Neuronal stem cell (in vitro differentiated cells): ENCODE data around the gene BAX.
"Not testable (repeated sequence)": the region's sequence is repeated elsewhere in the genome, so short reads cannot be mapped to it uniquely, and the experiment has no call there.

Source experiments
- DNase-seq: peaks from one replicate; pipeline ENCODE4 v3.0.0-alpha.2; 2013; ENCODE audit warnings: low spot score
- H2AFZ ChIP-seq: one replicate; pipeline ENCODE4 v1.6.1; 2013; ENCODE audit warnings: mild to moderate bottlenecking, low read length, inconsistent platforms
- H2AK5ac ChIP-seq: 2 replicates; pipeline ENCODE4 v1.6.1; 2013; ENCODE audit warnings: low read depth, mild to moderate bottlenecking, inconsistent platforms, low read length, moderate library complexity, mixed read lengths
- H2BK120ac ChIP-seq: 2 replicates; pipeline ENCODE4 v1.6.1; 2013; ENCODE audit warnings: low read depth, mild to moderate bottlenecking, inconsistent platforms, low read length, moderate library complexity, mixed read lengths
- H2BK12ac ChIP-seq: one replicate; pipeline ENCODE4 v1.6.1; 2013; ENCODE audit warnings: low read length, inconsistent platforms
- H2BK15ac ChIP-seq: 2 replicates; pipeline ENCODE4 v1.6.1; 2013; ENCODE audit warnings: mild to moderate bottlenecking, low read length, inconsistent platforms, mixed read lengths
- H2BK5ac ChIP-seq: one replicate; pipeline ENCODE4 v1.6.1; 2013; ENCODE audit warnings: inconsistent platforms, mild to moderate bottlenecking, low read length, moderate library complexity
- H3K14ac ChIP-seq: one replicate; pipeline ENCODE4 v1.6.1; 2013; ENCODE audit warnings: low read length, inconsistent platforms
- H3K18ac ChIP-seq: 2 replicates; pipeline ENCODE4 v1.6.1; 2013; ENCODE audit warnings: low read length, inconsistent platforms
- H3K23ac ChIP-seq: 2 replicates; pipeline ENCODE4 v1.6.1; 2013; ENCODE audit warnings: low read depth, mild to moderate bottlenecking, mixed read lengths, low read length, inconsistent platforms; ENCODE audit not compliant: poor library complexity
- H3K27ac ChIP-seq: replicated peaks from 3 replicates; pipeline ENCODE4 v1.5.1; 2013; ENCODE audit warnings: low read length, inconsistent platforms
- H3K27me3 ChIP-seq, 3 experiments: 2 replicates each; pipeline ENCODE4 v1.6.1; 2013; ENCODE audit warnings: low read length in 3 of 3, mild to moderate bottlenecking in 2 of 3, inconsistent platforms in 1 of 3, low read depth in 1 of 3, mixed read lengths in 1 of 3, moderate library complexity in 1 of 3; ENCODE audit not compliant: control insufficient read depth in 3 of 3, insufficient read depth in 3 of 3
- H3K36me3 ChIP-seq, 2 donors: replicated peaks in 1 of 2; 2 replicates each; pipeline ENCODE4 v1.6.1; 2013; ENCODE audit warnings: low read length in 2 of 2; ENCODE audit not compliant: control insufficient read depth in 2 of 2, insufficient read depth in 2 of 2
- H3K4ac ChIP-seq: 2 replicates; pipeline ENCODE4 v1.6.1; 2013; ENCODE audit warnings: inconsistent platforms, mild to moderate bottlenecking, low read length, moderate library complexity
- H3K4me1 ChIP-seq, 2 donors: 1 replicate in 1 of 2; 2 replicates in 1 of 2; pipeline ENCODE4 v1.6.1; 2013; ENCODE audit warnings: low read length in 2 of 2, low read depth in 1 of 2; ENCODE audit not compliant: control insufficient read depth in 2 of 2, insufficient read depth in 1 of 2
- H3K4me2 ChIP-seq: one replicate; pipeline ENCODE4 v1.6.1; 2013; ENCODE audit warnings: mild to moderate bottlenecking, low read length, inconsistent platforms; ENCODE audit not compliant: insufficient read depth, poor library complexity, severe bottlenecking
- H3K4me3 ChIP-seq, 2 donors: 2 replicates each; pipeline ENCODE4 v1.5.1; 2013; ENCODE audit warnings: low read length in 2 of 2, mild to moderate bottlenecking in 2 of 2, inconsistent platforms in 1 of 2, moderate library complexity in 1 of 2
- H3K79me1 ChIP-seq: one replicate; pipeline ENCODE4 v1.6.1; 2013; ENCODE audit warnings: low read depth, mild to moderate bottlenecking, inconsistent platforms, low read length, moderate library complexity
- H3K9ac ChIP-seq: one replicate; pipeline ENCODE4 v1.6.1; 2013; ENCODE audit warnings: mild to moderate bottlenecking, low read depth, low read length, inconsistent platforms; ENCODE audit not compliant: poor library complexity
- H3K9me3 ChIP-seq, 2 donors: replicated peaks in 1 of 2; 2 replicates each; pipeline versions ENCODE3 to v1.6.1; 2013; ENCODE audit warnings: low read length in 2 of 2, mild to moderate bottlenecking in 2 of 2, inconsistent platforms in 1 of 2, low read depth in 1 of 2, mixed read lengths in 1 of 2, moderate library complexity in 1 of 2; ENCODE audit not compliant: control insufficient read depth in 2 of 2, insufficient read depth in 1 of 2
- H4K8ac ChIP-seq: one replicate; pipeline ENCODE4 v1.6.1; 2013; ENCODE audit warnings: low read depth, mild to moderate bottlenecking, inconsistent platforms, low read length, moderate library complexity
- H4K91ac ChIP-seq: one replicate; pipeline ENCODE4 v1.6.1; 2013; ENCODE audit warnings: low read length, low read depth, mild to moderate bottlenecking, inconsistent platforms; ENCODE audit not compliant: poor library complexity
- WGBS, 2 donors: extraction: QIAGEN DNeasy Blood & Tissue Kit; methylation state at CpG; one replicate each; pipeline ENCODE4 v1.1.7; 2013; ENCODE audit warnings: missing lambda C conversion rate in 2 of 2, mixed read lengths in 1 of 2; ENCODE audit not compliant: insufficient read length in 2 of 2, insufficient replicate concordance in 1 of 2; ENCODE audit errors: extremely low coverage in 2 of 2; 5-methylcytosine and 5-hydroxymethylcytosine counted together

BAX gene

GRCh38 chr19:48909424-48910077 is 45.1 kb upstream of the BAX start:
- not testable (repeated sequence) for H3K4me2 ChIP-seq, H2AFZ ChIP-seq, H3K27ac ChIP-seq, H3K9ac ChIP-seq, H2AK5ac ChIP-seq, H3K4me1 ChIP-seq, DNase-seq, H3K18ac ChIP-seq, H2BK5ac ChIP-seq, H4K91ac ChIP-seq, H2BK12ac ChIP-seq, H2BK15ac ChIP-seq, H3K23ac ChIP-seq, H4K8ac ChIP-seq, H3K27me3 ChIP-seq, H2BK120ac ChIP-seq, H3K79me1 ChIP-seq, H3K9me3 ChIP-seq, H3K4me3 ChIP-seq, H3K4ac ChIP-seq, H3K14ac ChIP-seq
- peaks cover 49 to 89% of the 10 kb centered on the region in 2 donors for H3K36me3 ChIP-seq
- WGBS, 2 donors = no CpG with 5 or more reads among the region's 11 CpGs

GRCh38 chr19:48910803-48911202 is 43.9 kb upstream of the BAX start:
- no peak overlapping the region for H3K27ac ChIP-seq
- H3K36me3 ChIP-seq = peaks cover 47 to 89% of the 10 kb centered on the region in 2 donors
- H3K9me3 ChIP-seq = peaks cover 0 to 2% of the 10 kb centered on the region in 2 donors
- H3K4me1 ChIP-seq = no peaks in the 10 kb centered on the region
- H3K23ac ChIP-seq = no peak overlapping the region
- no peaks in the 10 kb centered on the region for H3K79me1 ChIP-seq
- H4K91ac ChIP-seq = no peak overlapping the region
- WGBS, 2 donors = no CpG with 5 or more reads among the region's 2 CpGs
- H4K8ac ChIP-seq = no peak overlapping the region
- no peak overlapping the region for H2AK5ac ChIP-seq
- no peak overlapping the region for H2BK120ac ChIP-seq
- H3K9ac ChIP-seq = no peak overlapping the region
- H2AFZ ChIP-seq = no peak overlapping the region
- no peak overlapping the region for H3K4me2 ChIP-seq
- no peak overlapping the region for H2BK12ac ChIP-seq
- H3K18ac ChIP-seq = no peak overlapping the region
- no peak overlapping the region for H2BK5ac ChIP-seq
- H3K14ac ChIP-seq = no peak overlapping the region
- H3K4me3 ChIP-seq = no peak overlapping the region
- H3K27me3 ChIP-seq = no peaks in the 10 kb centered on the region
- H3K4ac ChIP-seq = no peak overlapping the region
- DNase-seq = no peak
- H2BK15ac ChIP-seq = no peak overlapping the region

GRCh38 chr19:48913114-48913889 is 41.4 kb upstream of the BAX start:
- no peak overlapping the region for H3K18ac ChIP-seq
- DNase-seq = no peak
- H3K23ac ChIP-seq = no peak overlapping the region
- no CpG with 5 or more reads among the region's 9 CpGs for WGBS, 2 donors
- no peaks in the 10 kb centered on the region for H3K4me1 ChIP-seq
- H3K4me2 ChIP-seq = no peak overlapping the region
- H3K9ac ChIP-seq = no peak overlapping the region
- peak overlapping the region; percentile 28 for H2AK5ac ChIP-seq
- H2BK120ac ChIP-seq = no peak overlapping the region
- no peaks in the 10 kb centered on the region for H3K79me1 ChIP-seq
- no peak overlapping the region for H3K4me3 ChIP-seq
- H2BK5ac ChIP-seq = no peak overlapping the region
- H3K27me3 ChIP-seq = no peaks in the 10 kb centered on the region
- no peak overlapping the region for H2BK12ac ChIP-seq
- H3K4ac ChIP-seq = no peak overlapping the region
- no peak overlapping the region for H2AFZ ChIP-seq
- H3K9me3 ChIP-seq = peaks cover 0 to 2% of the 10 kb centered on the region in 2 donors
- H3K27ac ChIP-seq = no peak overlapping the region
- H4K91ac ChIP-seq = no peak overlapping the region
- H3K14ac ChIP-seq = no peak overlapping the region
- H3K36me3 ChIP-seq = peaks cover 43 to 89% of the 10 kb centered on the region in 2 donors
- no peak overlapping the region for H2BK15ac ChIP-seq
- H4K8ac ChIP-seq = no peak overlapping the region

- no peak overlapping the region for H2AK5ac ChIP-seq
- H2BK15ac ChIP-seq = no peak overlapping the region
Observed at GRCh38 chr19:48914181-48914580, 40.5 kb upstream of the BAX start.

More at GRCh38 chr19:48914181-48914580, 40.5 kb upstream of the BAX start:
- Histone ChIP-seq H4K8ac (no peak overlapping the region), H3K9me3 (peaks cover 0 to 2% of the 10 kb centered on the region in 2 donors), H2BK12ac (no peak overlapping the region), H3K4me1 (no peaks in the 10 kb centered on the region), H3K9ac (no peak overlapping the region), H3K4me3 (no peak overlapping the region), H3K23ac (no peak overlapping the region), H2BK120ac (no peak overlapping the region), H3K27me3 (no peaks in the 10 kb centered on the region), H2BK5ac (no peak overlapping the region), H3K18ac (no peak overlapping the region), H4K91ac (no peak overlapping the region), H3K79me1 (no peaks in the 10 kb centered on the region), H2AFZ (no peak overlapping the region), H3K4me2 (no peak overlapping the region), H3K27ac (no peak overlapping the region), H3K4ac (no peak overlapping the region), H3K14ac (no peak overlapping the region), H3K36me3 (peaks cover 44 to 90% of the 10 kb centered on the region in 2 donors)
- no CpG with 5 or more reads among the region's 8 CpGs for WGBS, 2 donors
- no peak for DNase-seq
